Measurements from ENCODE around the gene XG.

DNA sequence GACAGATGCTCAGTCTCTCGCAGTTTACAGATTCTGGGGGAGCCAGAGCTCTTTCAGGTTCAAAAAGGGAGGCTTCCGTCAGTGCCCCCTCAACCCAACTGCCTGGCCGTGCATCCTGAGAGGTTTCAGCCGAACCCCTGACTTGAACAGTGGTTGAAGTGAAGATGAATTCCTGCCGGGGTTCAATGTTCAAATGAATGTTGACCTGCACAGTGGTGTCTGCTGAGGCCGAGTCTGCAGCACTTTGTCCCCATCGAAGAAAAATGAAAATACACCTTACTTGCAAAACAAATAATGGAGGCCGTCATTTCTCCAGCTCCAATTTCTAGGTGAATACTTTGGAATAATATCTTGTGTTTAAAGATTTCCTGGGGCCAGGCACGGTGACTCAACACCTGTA lies 110.6 kb downstream of the XG start:
- TF ChIP-seq, protein P1, sequence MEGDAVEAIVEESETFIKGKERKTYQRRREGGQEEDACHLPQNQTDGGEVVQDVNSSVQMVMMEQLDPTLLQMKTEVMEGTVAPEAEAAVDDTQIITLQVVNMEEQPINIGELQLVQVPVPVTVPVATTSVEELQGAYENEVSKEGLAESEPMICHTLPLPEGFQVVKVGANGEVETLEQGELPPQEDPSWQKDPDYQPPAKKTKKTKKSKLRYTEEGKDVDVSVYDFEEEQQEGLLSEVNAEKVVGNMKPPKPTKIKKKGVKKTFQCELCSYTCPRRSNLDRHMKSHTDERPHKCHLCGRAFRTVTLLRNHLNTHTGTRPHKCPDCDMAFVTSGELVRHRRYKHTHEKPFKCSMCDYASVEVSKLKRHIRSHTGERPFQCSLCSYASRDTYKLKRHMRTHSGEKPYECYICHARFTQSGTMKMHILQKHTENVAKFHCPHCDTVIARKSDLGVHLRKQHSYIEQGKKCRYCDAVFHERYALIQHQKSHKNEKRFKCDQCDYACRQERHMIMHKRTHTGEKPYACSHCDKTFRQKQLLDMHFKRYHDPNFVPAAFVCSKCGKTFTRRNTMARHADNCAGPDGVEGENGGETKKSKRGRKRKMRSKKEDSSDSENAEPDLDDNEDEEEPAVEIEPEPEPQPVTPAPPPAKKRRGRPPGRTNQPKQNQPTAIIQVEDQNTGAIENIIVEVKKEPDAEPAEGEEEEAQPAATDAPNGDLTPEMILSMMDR (conservative IDR thresholded peaks at IDR 0.05): no peak
- no peak for TF ChIP-seq EZH2 (IDR thresholded peaks at IDR 0.05; ENCODE audit: low read depth)

Measured in PC-9 (cell line).